Stomach (tissue), 9 donors: ENCODE measurements around the gene SDR42E2. TPM values are rescaled to one million over a fixed set of nuclear protein-coding genes. Genes with fewer than 3 reads are reported as not detected.
"Not testable (repeated sequence)": the region's sequence is repeated elsewhere in the genome, so short reads cannot be mapped to it uniquely, and the experiment has no call there.

Experiments
- DNase-seq, 2 donors: peaks; one replicate each; pipeline versions ENCODE4 v3.0.0 to v3.0.0-alpha.2; 2013 to 2019
- H3K27ac ChIP-seq, 5 donors: fragments of 200-600 bp in 4 of 5; sonication (generic) in 4 of 5; one replicate each; pipeline ENCODE4 v1.5.1; 2013 to 2019; ENCODE audit warnings: mild to moderate bottlenecking in 1 of 5, moderate library complexity in 1 of 5
- H3K27me3 ChIP-seq, 3 donors: fragments of 200-600 bp; sonication (generic); one replicate each; pipeline ENCODE4 v1.5.1; 2017 to 2019; ENCODE audit warnings: mixed run types in 1 of 3
- H3K36me3 ChIP-seq, 4 donors: fragments of 200-600 bp; sonication (generic); 1 replicate in 3 of 4; 2 replicates in 1 of 4; pipeline ENCODE4 v1.5.1; 2016 to 2019
- H3K4me1 ChIP-seq, 4 donors: fragments of 200-600 bp; sonication (generic); one replicate each; pipeline ENCODE4 v1.5.1; 2016 to 2019
- H3K4me3 ChIP-seq, 4 donors: fragments of 200-600 bp; sonication (generic) in 3 of 4; one replicate each; pipeline ENCODE4 v1.5.1; 2016 to 2019; ENCODE audit warnings: mild to moderate bottlenecking in 1 of 4
- H3K9me3 ChIP-seq, 4 donors: fragments of 200-600 bp; sonication (generic); one replicate each; pipeline ENCODE4 v1.5.1; 2016 to 2019
- EP300 ChIP-seq: sonication (generic); formaldehyde crosslinking; IDR thresholded peaks from one replicate; pipeline ENCODE4 v1.6.1; 2017; ENCODE audit warnings: antibody characterized with exemption
- POLR2A ChIP-seq, 4 donors: fragments of 450-650 bp; IDR thresholded peaks; one replicate each; pipeline ENCODE4 v1.6.1; 2016; ENCODE audit warnings: antibody characterized with exemption in 4 of 4, control low read depth in 2 of 4, mild to moderate bottlenecking in 1 of 4, moderate library complexity in 1 of 4
- POLR2AphosphoS5 ChIP-seq, 3 donors: sonication (generic); formaldehyde crosslinking; IDR thresholded peaks; one replicate each; pipeline ENCODE4 v1.6.1; 2016; ENCODE audit warnings: antibody characterized with exemption in 3 of 3
- WGBS, 5 donors: extraction: QIAGEN DNeasy Blood & Tissue Kit in 3 of 5; methylation state at CpG; one replicate each; pipeline versions ENCODE4 v1.1.5 to v1.1.7; 2013 to 2018; 5-methylcytosine and 5-hydroxymethylcytosine counted together
- intact Hi-C: fragments of 100-400 bp; cut with DNase I; formaldehyde crosslinking; loops from one replicate; pipeline ENCODE4 v1.15.1; 2023; ENCODE audit warnings: low total_unique reads
- polyA plus RNA-seq, 3 donors: library from polyadenylated mRNA; stranded (reverse); fragments of 200-250 nt; gene quantifications; one replicate each; pipeline ENCODE4 v1.2.3, GENCODE V29; 2013
- total RNA-seq, 5 donors: library from RNA; depleted of rRNA; stranded (reverse); fragments of >200 nt; gene quantifications; one replicate each; pipeline versions ENCODE4 v1.1.0 to v1.2.3, GENCODE V29; 2014 to 2016
- TF ChIP-seq, protein P1 (sequence below), 7 experiments: fragments of 450-650 bp in 4 of 7; fragments of 200-600 bp in 3 of 7; sonication (generic) in 3 of 7; IDR thresholded peaks; one replicate each; pipeline ENCODE4 v1.5.1; 2016 to 2019; ENCODE audit warnings: antibody characterized with exemption in 7 of 7, control low read depth in 2 of 7, mild to moderate bottlenecking in 1 of 7
- donor health status: healthy with polysubstance abuse.
- donor health status: Bipolar disorder and iron deficiency.
- donor health status: healthy.

SDR42E2 gene
- total and polyA plus RNA-seq, 8 donors: not detected

DNA sequence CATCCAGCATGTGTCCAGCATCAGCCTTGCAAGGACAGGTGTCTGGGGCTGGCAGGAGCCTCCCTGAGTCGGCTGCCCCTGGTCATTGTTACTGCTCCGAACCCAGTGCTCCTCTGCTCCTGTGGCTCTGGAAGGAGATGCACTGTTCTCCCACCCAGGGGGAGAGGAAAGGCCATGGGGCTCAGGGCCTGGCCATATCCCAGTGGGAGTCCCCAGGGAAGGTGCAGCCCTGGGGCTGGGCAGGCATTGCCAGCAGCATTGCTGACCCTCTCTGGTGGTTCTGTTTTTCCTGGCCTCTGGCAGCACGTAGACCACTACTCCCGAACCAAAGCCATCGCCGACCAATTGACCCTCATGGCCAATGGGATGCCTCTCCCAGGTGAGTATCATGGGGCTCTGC, 9.6 kb downstream of the SDR42E2 start:
- intact Hi-C loops: loop anchor here (10.0 kb wide), 1 partner anchor 87 kb away; no protein-coding TSS in a partner anchor
- DNase-seq: no peak
- Histone ChIP-seq H3K9me3 (no peaks in the 10 kb centered on the region), H3K27me3 (no peaks in the 10 kb centered on the region), H3K36me3 (no peaks in the 10 kb centered on the region), H3K4me1 (no peaks in the 10 kb centered on the region), H3K27ac (no peak overlapping the region), H3K4me3 (no peak overlapping the region)
- TF ChIP-seq POLR2AphosphoS5 (IDR thresholded peaks at IDR 0.05): no peak
- TF ChIP-seq, protein P1, sequence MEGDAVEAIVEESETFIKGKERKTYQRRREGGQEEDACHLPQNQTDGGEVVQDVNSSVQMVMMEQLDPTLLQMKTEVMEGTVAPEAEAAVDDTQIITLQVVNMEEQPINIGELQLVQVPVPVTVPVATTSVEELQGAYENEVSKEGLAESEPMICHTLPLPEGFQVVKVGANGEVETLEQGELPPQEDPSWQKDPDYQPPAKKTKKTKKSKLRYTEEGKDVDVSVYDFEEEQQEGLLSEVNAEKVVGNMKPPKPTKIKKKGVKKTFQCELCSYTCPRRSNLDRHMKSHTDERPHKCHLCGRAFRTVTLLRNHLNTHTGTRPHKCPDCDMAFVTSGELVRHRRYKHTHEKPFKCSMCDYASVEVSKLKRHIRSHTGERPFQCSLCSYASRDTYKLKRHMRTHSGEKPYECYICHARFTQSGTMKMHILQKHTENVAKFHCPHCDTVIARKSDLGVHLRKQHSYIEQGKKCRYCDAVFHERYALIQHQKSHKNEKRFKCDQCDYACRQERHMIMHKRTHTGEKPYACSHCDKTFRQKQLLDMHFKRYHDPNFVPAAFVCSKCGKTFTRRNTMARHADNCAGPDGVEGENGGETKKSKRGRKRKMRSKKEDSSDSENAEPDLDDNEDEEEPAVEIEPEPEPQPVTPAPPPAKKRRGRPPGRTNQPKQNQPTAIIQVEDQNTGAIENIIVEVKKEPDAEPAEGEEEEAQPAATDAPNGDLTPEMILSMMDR (IDR thresholded peaks at IDR 0.05): no peak
- TF ChIP-seq EP300: no peak
- no peak for TF ChIP-seq POLR2A (IDR thresholded peaks at IDR 0.05)
- 84 to 90% (median 87%) methylated on average over 3 to 6 of the region's 6 CpGs for WGBS, 5 donors

DNA sequence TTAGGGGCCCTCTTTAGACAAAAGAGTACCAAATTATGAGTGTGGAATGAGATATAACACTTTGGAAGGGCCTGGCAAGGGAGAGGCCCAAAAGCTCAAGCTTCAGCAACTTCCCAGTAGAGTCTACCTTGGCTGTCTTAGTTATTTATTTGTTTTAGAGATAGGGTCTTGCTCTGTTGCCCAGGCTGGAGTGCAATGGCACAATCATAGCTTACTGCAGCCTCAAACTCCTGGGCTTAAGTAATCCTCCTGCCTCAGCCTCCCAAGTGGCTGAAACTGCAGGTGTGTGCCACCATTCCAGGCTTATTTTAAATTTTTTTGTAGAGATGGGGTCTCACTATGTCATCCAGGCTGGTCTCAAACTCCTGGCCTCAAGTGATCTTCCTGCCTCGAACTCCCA, 10.3 kb downstream of the SDR42E2 start:
- not testable (repeated sequence) for H3K27me3 ChIP-seq, H3K4me1 ChIP-seq, H3K4me3 ChIP-seq, H3K9me3 ChIP-seq, DNase-seq, H3K27ac ChIP-seq, H3K36me3 ChIP-seq
- 85 to 96% (median 93%) methylated on average over 1 of the region's 1 CpG for WGBS, 5 donors
- intact Hi-C loops: loop anchor here (10.0 kb wide), 1 partner anchor 88 kb away; no protein-coding TSS in a partner anchor

DNA sequence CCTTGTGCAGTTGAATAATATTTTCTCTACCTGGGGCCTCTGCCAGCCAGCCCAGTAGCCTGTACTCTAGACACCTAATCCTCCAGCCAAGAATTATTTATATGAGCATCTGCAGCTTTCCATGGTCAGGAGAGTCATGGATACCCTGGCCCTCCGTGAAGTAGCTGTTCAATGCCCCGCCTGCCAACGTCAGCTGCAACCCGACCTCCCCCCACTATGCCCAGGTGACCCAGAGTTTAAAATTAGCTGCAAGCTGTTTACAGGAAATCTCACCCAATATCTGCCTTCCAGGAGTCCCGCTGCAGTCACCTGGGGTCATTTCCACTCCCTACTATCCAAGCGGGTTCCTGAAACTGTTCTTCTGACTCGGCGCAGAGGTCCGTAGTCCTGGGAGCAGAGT, 12.3 kb downstream of the SDR42E2 start:
- no peaks in the 10 kb centered on the region for H3K4me1 ChIP-seq
- DNase-seq: no peak
- H3K4me3 ChIP-seq: no peak overlapping the region
- H3K36me3 ChIP-seq: no peaks in the 10 kb centered on the region
- intact Hi-C loops: loop anchor here (10.0 kb wide), 1 partner anchor 90 kb away; no protein-coding TSS in a partner anchor
- no peaks in the 10 kb centered on the region for H3K9me3 ChIP-seq
- 30 to 51% (median 44%) methylated on average over 9 of the region's 9 CpGs for WGBS, 5 donors
- H3K27me3 ChIP-seq: no peaks in the 10 kb centered on the region
- H3K27ac ChIP-seq: no peak overlapping the region
- TF ChIP-seq, protein P1 (IDR thresholded peaks at IDR 0.05): no peak
- no peak for TF ChIP-seq POLR2AphosphoS5 (IDR thresholded peaks at IDR 0.05)
- no peak for TF ChIP-seq EP300
- TF ChIP-seq POLR2A (IDR thresholded peaks at IDR 0.05): no peak

DNA sequence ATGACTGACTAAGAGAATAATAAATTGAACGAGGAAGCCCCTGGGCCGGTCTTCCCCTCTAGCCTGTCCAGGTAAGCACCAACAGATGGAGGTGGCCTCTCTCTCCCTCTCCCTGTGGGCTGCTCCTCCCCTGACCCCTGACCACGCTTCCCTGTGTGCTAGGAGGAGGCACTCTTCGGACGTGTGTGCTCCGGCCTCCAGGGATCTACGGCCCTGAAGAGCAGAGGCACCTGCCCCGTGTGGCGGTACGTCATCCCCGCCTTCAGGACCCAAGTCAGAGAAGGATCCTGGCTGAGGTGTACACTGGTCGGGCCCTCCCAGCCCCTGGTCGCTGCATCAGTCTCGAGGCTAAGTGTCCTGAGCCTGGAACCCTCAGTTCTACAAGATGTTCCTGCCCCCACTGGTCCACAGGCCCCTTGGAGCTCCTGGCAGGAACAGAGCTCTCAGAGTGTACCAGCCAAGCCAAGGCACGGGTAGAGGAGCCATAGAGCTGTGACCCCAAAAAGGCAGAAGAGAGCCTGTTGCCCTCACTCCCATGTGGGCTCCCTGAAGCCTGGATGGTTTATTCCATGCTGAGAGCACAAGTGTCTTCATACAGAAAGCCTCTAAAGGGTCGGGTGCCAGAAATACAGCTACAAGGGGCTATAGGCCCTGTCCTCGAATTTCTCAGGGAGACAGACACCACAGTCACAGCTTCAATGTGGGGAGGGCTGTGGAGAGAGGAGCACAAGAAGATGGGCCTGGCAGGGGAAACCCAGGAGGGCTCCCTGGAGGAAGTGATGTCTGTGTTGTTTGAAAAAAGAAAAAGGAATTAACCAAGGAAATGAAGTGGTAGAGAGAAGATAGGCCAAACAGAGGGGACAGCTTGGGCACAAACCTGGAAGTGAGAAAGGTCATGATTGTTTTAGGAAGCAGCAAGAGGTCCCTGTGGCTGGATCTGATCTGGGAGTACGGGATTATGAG, 15.9 kb downstream of the SDR42E2 start:
- DNase-seq: no peak
- Histone ChIP-seq H3K27ac (no peak overlapping the region), H3K4me3 (no peak overlapping the region), H3K27me3 (no peaks in the 10 kb centered on the region), H3K36me3 (no peaks in the 10 kb centered on the region), H3K9me3 (no peaks in the 10 kb centered on the region), H3K4me1 (no peaks in the 10 kb centered on the region)
- WGBS, 5 donors: 77 to 84% (median 79%) methylated on average over 15 to 18 of the region's 18 CpGs
- intact Hi-C loops: loop anchor here (10.0 kb wide), 1 partner anchor 93 kb away; no protein-coding TSS in a partner anchor
- no peak for TF ChIP-seq EP300
- TF ChIP-seq, protein P1 (IDR thresholded peaks at IDR 0.05): no peak
- no peak for TF ChIP-seq POLR2A (IDR thresholded peaks at IDR 0.05)
- TF ChIP-seq POLR2AphosphoS5 (IDR thresholded peaks at IDR 0.05): no peak
